HL-60/S4 treated with phorbol 12-myristate 13-acetate at 8.2 ng/mL for 4 days and 3 days (cell line): ENCODE measurements around the gene HLCS.

ENCODE experiments used
- in situ Hi-C: fragments of 300-500 bp; cut with MboI; formaldehyde crosslinking; loops from 2 replicates; pipeline ENCODE4 v1.15.0; 2022; ENCODE audit warnings: low sequenced_read_pairs

The HLCS gene

GRCh38 chr21:36729310-36729970, 237.0 kb downstream of the HLCS start:
- in situ Hi-C loops: no loop called here

- in situ Hi-C loops: no loop called here
Observed at GRCh38 chr21:36728371-36729111, 237.9 kb downstream of the HLCS start.

- in situ Hi-C loops: no loop called here
Observed at GRCh38 chr21:36727866-36728265, 238.6 kb downstream of the HLCS start.

- in situ Hi-C loops: no loop called here
Observed at GRCh38 chr21:36725793-36726386, 240.6 kb downstream of the HLCS start.

- in situ Hi-C loops: no loop called here
Observed at GRCh38 chr21:36724660-36725059, 241.8 kb downstream of the HLCS start.

- in situ Hi-C loops: no loop called here
Observed at GRCh38 chr21:36723371-36723881, 243.0 kb downstream of the HLCS start.

- in situ Hi-C loops: no loop called here
Observed at GRCh38 chr21:36722370-36723368, 243.8 kb downstream of the HLCS start.

GRCh38 chr21:36721817-36722216, 244.7 kb downstream of the HLCS start:
- in situ Hi-C loops: no loop called here

- in situ Hi-C loops: no loop called here
Observed at GRCh38 chr21:36719614-36720013, 246.9 kb downstream of the HLCS start.

GRCh38 chr21:36718951-36719501, 247.4 kb downstream of the HLCS start:
- in situ Hi-C loops: no loop called here

- in situ Hi-C loops: no loop called here
Observed at GRCh38 chr21:36717976-36718375, 248.5 kb downstream of the HLCS start.

GRCh38 chr21:36716836-36717235, 249.6 kb downstream of the HLCS start:
- in situ Hi-C loops: no loop called here

GRCh38 chr21:36716387-36716786, 250.1 kb downstream of the HLCS start:
- in situ Hi-C loops: no loop called here

GRCh38 chr21:36713746-36714145, 252.7 kb downstream of the HLCS start:
- in situ Hi-C loops: no loop called here

- in situ Hi-C loops: no loop called here
Observed at GRCh38 chr21:36710729-36711048, 255.8 kb downstream of the HLCS start.

GRCh38 chr21:36709868-36710728, 256.4 kb downstream of the HLCS start:
- in situ Hi-C loops: no loop called here

- in situ Hi-C loops: no loop called here
Observed at GRCh38 chr21:36709030-36709867, 257.2 kb downstream of the HLCS start.

- in situ Hi-C loops: no loop called here
Observed at GRCh38 chr21:36708286-36709029, 258.0 kb downstream of the HLCS start.
